Measurements from ENCODE around the gene FLT1.

GRCh38 chr13:28532388-28533124, 37.6 kb upstream of the FLT1 start:
- no peak for TF ChIP-seq CTCF (IDR thresholded peaks at IDR 0.05)
- no peak for TF ChIP-seq POLR2A (IDR thresholded peaks at IDR 0.05)
- peak in 1 of 2 donors; percentile 43 for TF ChIP-seq EP300 (IDR thresholded peaks at IDR 0.05)
